ENCODE results near the gene DNASE2.

DNASE2 gene

GRCh38 chr19:12873891-12874745 lies 7.1 kb downstream of the DNASE2 start:
- Histone ChIP-seq H3K4me2 (ENCODE audit: low read length) (no peak overlapping the region), H3K4me3 (ENCODE audit: low read depth, low read length) (no peak overlapping the region), H2AFZ (no peak overlapping the region), H3K79me2 (no peaks in the 10 kb centered on the region), H3K36me3 (ENCODE audit: control insufficient read depth, insufficient read depth, low read length) (no peaks in the 10 kb centered on the region), H3K27me3 (ENCODE audit: control insufficient read depth, insufficient read depth, low read length) (no peaks in the 10 kb centered on the region), H3K9me3 (ENCODE audit: control insufficient read depth, low read length) (no peaks in the 10 kb centered on the region), H3K9ac (no peak overlapping the region), H3K27ac (no peak overlapping the region), H3K4me1 (no peaks in the 10 kb centered on the region)
- TF ChIP-seq CTCF (IDR thresholded peaks at IDR 0.05) = no peak

GRCh38 chr19:12872941-12873890 lies 8.0 kb downstream of the DNASE2 start:
- no peak for TF ChIP-seq CTCF (IDR thresholded peaks at IDR 0.05)
- no peaks in the 10 kb centered on the region for H3K36me3 ChIP-seq (ENCODE audit: control insufficient read depth, insufficient read depth, low read length)
- no peaks in the 10 kb centered on the region for H3K79me2 ChIP-seq
- H3K27ac ChIP-seq = no peak overlapping the region
- peak overlapping the region; percentile 40 for H3K4me3 ChIP-seq (ENCODE audit: low read depth, low read length)
- no peak overlapping the region for H2AFZ ChIP-seq
- H3K27me3 ChIP-seq (ENCODE audit: control insufficient read depth, insufficient read depth, low read length) = no peaks in the 10 kb centered on the region
- no peak overlapping the region for H3K9ac ChIP-seq
- no peaks in the 10 kb centered on the region for H3K9me3 ChIP-seq (ENCODE audit: control insufficient read depth, low read length)
- H3K4me2 ChIP-seq (ENCODE audit: low read length) = peak overlapping the region; percentile 53
- H3K4me1 ChIP-seq = no peaks in the 10 kb centered on the region

GRCh38 chr19:12872255-12872654 lies 9.0 kb downstream of the DNASE2 start:
- Histone ChIP-seq H3K4me3 (ENCODE audit: low read depth, low read length) (no peak overlapping the region), H3K9ac (no peak overlapping the region), H3K9me3 (ENCODE audit: control insufficient read depth, low read length) (no peaks in the 10 kb centered on the region), H3K4me2 (ENCODE audit: low read length) (no peak overlapping the region), H3K4me1 (no peaks in the 10 kb centered on the region), H3K27ac (no peak overlapping the region), H2AFZ (no peak overlapping the region), H3K79me2 (no peaks in the 10 kb centered on the region), H3K36me3 (ENCODE audit: control insufficient read depth, insufficient read depth, low read length) (no peaks in the 10 kb centered on the region), H3K27me3 (ENCODE audit: control insufficient read depth, insufficient read depth, low read length) (no peaks in the 10 kb centered on the region)
- TF ChIP-seq CTCF (IDR thresholded peaks at IDR 0.05) = no peak

- Histone ChIP-seq H3K4me1 (no peaks in the 10 kb centered on the region), H2AFZ (no peak overlapping the region), H3K27ac (no peak overlapping the region), H3K9me3 (ENCODE audit: control insufficient read depth, low read length) (no peaks in the 10 kb centered on the region), H3K36me3 (ENCODE audit: control insufficient read depth, insufficient read depth, low read length) (no peaks in the 10 kb centered on the region), H3K9ac (no peak overlapping the region), H3K4me2 (ENCODE audit: low read length) (no peak overlapping the region), H3K4me3 (ENCODE audit: low read depth, low read length) (no peak overlapping the region), H3K27me3 (ENCODE audit: control insufficient read depth, insufficient read depth, low read length) (no peaks in the 10 kb centered on the region), H3K79me2 (no peaks in the 10 kb centered on the region)
- no peak for TF ChIP-seq CTCF (IDR thresholded peaks at IDR 0.05)
Measured at GRCh38 chr19:12871681-12872080, 9.6 kb downstream of the DNASE2 start.
